Measurements from ENCODE around the gene MRPL49.
A peak's percentile ranks its signal among the peaks of the same experiment; 100 is the strongest.

The MRPL49 gene

DNA sequence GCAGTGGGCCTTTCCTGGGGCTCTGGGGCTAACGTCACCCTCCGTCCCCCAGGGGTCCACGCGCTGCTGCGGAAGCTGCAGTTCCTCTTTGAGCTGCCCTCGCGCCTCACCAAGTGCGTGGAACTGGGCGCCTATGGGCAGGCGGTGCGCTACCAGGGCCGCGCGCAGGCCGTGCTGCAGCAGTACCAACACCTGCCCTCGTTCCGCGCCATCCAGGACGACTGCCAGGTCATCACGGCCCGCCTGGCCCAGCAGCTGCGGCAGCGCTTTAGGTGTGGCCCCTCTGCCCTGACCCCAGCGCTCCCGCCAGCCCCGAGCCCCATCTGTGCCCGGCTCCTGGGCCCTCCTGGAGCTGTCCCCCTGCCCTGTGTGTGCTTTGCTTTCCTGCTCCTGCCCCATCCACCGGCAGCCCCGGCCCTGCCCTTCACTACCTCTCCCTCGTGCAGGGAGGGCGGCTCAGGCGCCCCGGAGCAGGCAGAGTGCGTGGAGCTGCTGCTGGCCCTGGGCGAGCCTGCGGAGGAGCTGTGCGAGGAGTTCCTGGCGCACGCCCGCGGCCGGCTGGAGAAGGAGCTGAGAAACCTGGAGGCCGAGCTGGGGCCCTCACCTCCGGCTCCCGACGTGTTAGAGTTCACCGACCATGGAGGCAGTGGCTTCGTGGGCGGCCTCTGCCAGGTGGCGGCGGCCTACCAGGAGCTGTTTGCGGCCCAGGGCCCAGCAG, 14.2 kb upstream of the MRPL49 start:
- Histone ChIP-seq H3K27ac (replicated peaks; ENCODE audit: low read length) (no peak overlapping the region), H3K4ac (ENCODE audit: low read length) (no peak overlapping the region), H3K14ac (ENCODE audit: low read length) (no peak overlapping the region), H3K4me3 (ENCODE audit: low read length in 2 of 2) (no peak overlapping the region), H3K9ac (ENCODE audit: low read depth, low read length, poor library complexity) (no peak overlapping the region), H3K4me2 (ENCODE audit: insufficient read depth, low read length, poor library complexity, severe bottlenecking) (no peak overlapping the region), H2BK12ac (ENCODE audit: low read length) (peak overlapping the region; percentile 36), H3K79me1 (ENCODE audit: low read depth, low read length) (peaks cover 6% of the 10 kb centered on the region), H4K8ac (ENCODE audit: low read depth, low read length) (peak overlapping the region; percentile 43), H4K91ac (ENCODE audit: low read depth, low read length, poor library complexity) (no peak overlapping the region), H3K9me3 (replicated peaks in 1 of 2; ENCODE audit: control insufficient read depth in 2 of 2, insufficient read depth in 1 of 2, low read depth in 1 of 2, low read length in 2 of 2) (no peaks in the 10 kb centered on the region), H2AK5ac (ENCODE audit: low read depth, low read length) (no peak overlapping the region), H2BK15ac (ENCODE audit: low read length) (no peak overlapping the region), H3K36me3 (replicated peaks in 1 of 2; ENCODE audit: control insufficient read depth in 2 of 2, insufficient read depth in 2 of 2, low read length in 2 of 2) (peaks cover 6 to 24% of the 10 kb centered on the region in 2 donors), H2BK120ac (ENCODE audit: low read depth, low read length) (no peak overlapping the region), H3K23ac (ENCODE audit: low read depth, low read length, poor library complexity) (peak overlapping the region; percentile 71), H3K4me1 (ENCODE audit: control insufficient read depth in 2 of 2, insufficient read depth in 1 of 2, low read depth in 1 of 2, low read length in 2 of 2) (peaks cover 6 to 13% of the 10 kb centered on the region in 2 donors), H3K27me3 (ENCODE audit: control insufficient read depth in 3 of 3, insufficient read depth in 3 of 3, low read depth in 1 of 3, low read length in 3 of 3) (no peaks in the 10 kb centered on the region), H2BK5ac (ENCODE audit: low read length) (no peak overlapping the region), H3K18ac (ENCODE audit: low read length) (no peak overlapping the region), H2AFZ (ENCODE audit: low read length) (no peak overlapping the region)
- no CpG with 5 or more reads among the region's 52 CpGs for WGBS, 2 donors (ENCODE audit: extremely low coverage in 2 of 2, insufficient read length in 2 of 2, insufficient replicate concordance in 1 of 2)
- DNase-seq (ENCODE audit: low spot score), result no peak

DNA sequence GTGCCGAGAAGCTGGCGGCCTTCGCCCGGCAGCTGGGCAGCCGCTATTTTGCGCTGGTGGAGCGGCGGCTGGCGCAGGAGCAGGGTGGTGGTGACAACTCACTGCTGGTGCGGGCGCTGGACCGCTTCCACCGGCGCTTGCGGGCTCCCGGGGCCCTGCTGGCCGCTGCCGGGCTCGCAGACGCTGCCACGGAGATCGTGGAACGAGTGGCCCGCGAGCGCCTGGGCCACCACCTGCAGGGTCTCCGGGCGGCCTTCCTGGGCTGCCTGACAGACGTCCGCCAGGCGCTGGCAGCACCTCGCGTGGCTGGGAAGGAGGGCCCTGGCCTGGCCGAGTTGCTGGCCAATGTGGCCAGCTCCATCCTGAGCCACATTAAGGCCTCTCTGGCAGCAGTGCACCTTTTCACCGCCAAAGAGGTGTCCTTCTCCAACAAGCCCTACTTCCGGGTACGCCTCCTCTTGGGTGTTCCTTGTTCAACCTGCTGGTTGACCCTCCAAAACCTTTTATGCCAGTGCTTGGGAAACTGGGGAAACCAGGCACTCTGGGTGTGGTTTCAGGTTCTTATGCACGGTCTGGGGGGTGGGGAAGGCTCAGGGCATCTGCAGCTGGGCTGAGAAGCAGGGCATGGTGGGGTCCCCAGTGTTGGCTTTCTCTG, 13.5 kb upstream of the MRPL49 start:
- Histone ChIP-seq H3K4me3 (ENCODE audit: low read length in 2 of 2) (no peak overlapping the region), H3K18ac (ENCODE audit: low read length) (no peak overlapping the region), H3K4ac (ENCODE audit: low read length) (no peak overlapping the region), H2BK5ac (ENCODE audit: low read length) (no peak overlapping the region), H2BK120ac (ENCODE audit: low read depth, low read length) (no peak overlapping the region), H3K27me3 (ENCODE audit: control insufficient read depth in 3 of 3, insufficient read depth in 3 of 3, low read depth in 1 of 3, low read length in 3 of 3) (no peaks in the 10 kb centered on the region), H3K4me1 (ENCODE audit: control insufficient read depth in 2 of 2, insufficient read depth in 1 of 2, low read depth in 1 of 2, low read length in 2 of 2) (peaks cover 7 to 18% of the 10 kb centered on the region in 2 donors), H3K23ac (ENCODE audit: low read depth, low read length, poor library complexity) (no peak overlapping the region), H3K36me3 (replicated peaks in 1 of 2; ENCODE audit: control insufficient read depth in 2 of 2, insufficient read depth in 2 of 2, low read length in 2 of 2) (peaks cover 6 to 29% of the 10 kb centered on the region in 2 donors), H2BK15ac (ENCODE audit: low read length) (no peak overlapping the region), H3K9me3 (replicated peaks in 1 of 2; ENCODE audit: control insufficient read depth in 2 of 2, insufficient read depth in 1 of 2, low read depth in 1 of 2, low read length in 2 of 2) (no peaks in the 10 kb centered on the region), H4K8ac (ENCODE audit: low read depth, low read length) (no peak overlapping the region), H3K9ac (ENCODE audit: low read depth, low read length, poor library complexity) (no peak overlapping the region), H3K4me2 (ENCODE audit: insufficient read depth, low read length, poor library complexity, severe bottlenecking) (no peak overlapping the region), H2AFZ (ENCODE audit: low read length) (no peak overlapping the region), H4K91ac (ENCODE audit: low read depth, low read length, poor library complexity) (no peak overlapping the region), H2BK12ac (ENCODE audit: low read length) (no peak overlapping the region), H3K27ac (replicated peaks; ENCODE audit: low read length) (no peak overlapping the region), H3K14ac (ENCODE audit: low read length) (no peak overlapping the region), H3K79me1 (ENCODE audit: low read depth, low read length) (peaks cover 9% of the 10 kb centered on the region), H2AK5ac (ENCODE audit: low read depth, low read length) (no peak overlapping the region)
- no CpG with 5 or more reads among the region's 38 CpGs for WGBS, 2 donors (ENCODE audit: extremely low coverage in 2 of 2, insufficient read length in 2 of 2, insufficient replicate concordance in 1 of 2)
- no peak for DNase-seq (ENCODE audit: low spot score)

DNA sequence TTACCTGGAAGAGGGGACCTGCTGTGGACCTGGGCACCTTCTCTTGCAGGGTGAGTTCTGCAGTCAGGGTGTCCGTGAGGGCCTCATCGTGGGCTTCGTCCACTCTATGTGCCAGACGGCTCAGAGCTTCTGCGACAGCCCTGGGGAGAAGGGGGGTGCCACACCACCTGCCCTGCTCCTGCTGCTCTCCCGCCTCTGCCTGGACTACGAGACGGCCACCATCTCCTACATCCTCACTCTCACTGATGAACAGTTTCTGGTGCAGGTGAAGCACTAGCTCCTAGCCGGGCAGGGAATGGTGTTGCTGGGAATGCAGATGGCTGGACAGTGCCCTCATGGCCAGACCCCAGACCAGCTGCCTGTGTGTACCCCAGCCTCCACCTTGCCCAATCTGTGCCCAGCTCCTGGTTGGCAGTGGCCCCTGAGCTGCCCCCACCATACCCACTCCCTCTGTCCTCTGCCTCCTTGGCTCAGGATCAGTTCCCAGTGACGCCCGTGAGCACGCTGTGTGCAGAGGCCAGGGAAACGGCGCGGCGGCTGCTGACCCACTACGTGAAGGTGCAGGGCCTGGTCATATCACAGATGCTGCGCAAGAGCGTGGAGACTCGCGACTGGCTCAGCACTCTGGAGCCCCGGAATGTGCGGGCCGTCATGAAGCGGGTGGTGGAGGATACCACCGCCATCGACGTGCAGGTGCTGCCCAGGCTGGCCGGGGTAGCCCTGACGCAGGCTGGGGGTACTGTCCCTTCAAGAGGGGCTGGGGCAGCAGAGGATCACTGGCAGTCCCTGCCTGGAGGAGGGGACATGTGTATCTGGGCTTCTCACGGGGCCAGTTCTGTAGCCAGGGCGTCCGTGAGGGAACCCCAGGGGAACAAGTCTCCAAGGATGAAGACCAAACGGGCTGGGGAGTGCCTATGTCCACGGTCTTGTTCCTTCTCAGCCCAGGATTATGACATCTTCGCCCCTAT, 12.6 kb upstream of the MRPL49 start:
- H3K79me1 ChIP-seq (ENCODE audit: low read depth, low read length), result peaks cover 9% of the 10 kb centered on the region
- no peak overlapping the region for H2BK12ac ChIP-seq (ENCODE audit: low read length)
- H3K23ac ChIP-seq (ENCODE audit: low read depth, low read length, poor library complexity), result no peak overlapping the region
- no peak for DNase-seq (ENCODE audit: low spot score)
- no peak overlapping the region for H2AFZ ChIP-seq (ENCODE audit: low read length)
- no peaks in the 10 kb centered on the region for H3K9me3 ChIP-seq (replicated peaks in 1 of 2; ENCODE audit: control insufficient read depth in 2 of 2, insufficient read depth in 1 of 2, low read depth in 1 of 2, low read length in 2 of 2)
- H3K36me3 ChIP-seq (replicated peaks in 1 of 2; ENCODE audit: control insufficient read depth in 2 of 2, insufficient read depth in 2 of 2, low read length in 2 of 2), result peaks cover 8 to 38% of the 10 kb centered on the region in 2 donors
- H3K9ac ChIP-seq (ENCODE audit: low read depth, low read length, poor library complexity), result no peak overlapping the region
- peaks cover 7 to 18% of the 10 kb centered on the region in 2 donors for H3K4me1 ChIP-seq (ENCODE audit: control insufficient read depth in 2 of 2, insufficient read depth in 1 of 2, low read depth in 1 of 2, low read length in 2 of 2)
- no peak overlapping the region for H3K14ac ChIP-seq (ENCODE audit: low read length)
- H2BK15ac ChIP-seq (ENCODE audit: low read length), result no peak overlapping the region
- H4K91ac ChIP-seq (ENCODE audit: low read depth, low read length, poor library complexity), result no peak overlapping the region
- H3K4ac ChIP-seq (ENCODE audit: low read length), result no peak overlapping the region
- H2BK120ac ChIP-seq (ENCODE audit: low read depth, low read length), result no peak overlapping the region
- no peak overlapping the region for H2BK5ac ChIP-seq (ENCODE audit: low read length)
- WGBS, 2 donors (ENCODE audit: extremely low coverage in 2 of 2, insufficient read length in 2 of 2, insufficient replicate concordance in 1 of 2), result no CpG with 5 or more reads among the region's 36 CpGs
- no peak overlapping the region for H3K27ac ChIP-seq (replicated peaks; ENCODE audit: low read length)
- no peaks in the 10 kb centered on the region for H3K27me3 ChIP-seq (ENCODE audit: control insufficient read depth in 3 of 3, insufficient read depth in 3 of 3, low read depth in 1 of 3, low read length in 3 of 3)
- no peak overlapping the region for H4K8ac ChIP-seq (ENCODE audit: low read depth, low read length)
- H3K18ac ChIP-seq (ENCODE audit: low read length), result no peak overlapping the region
- H3K4me3 ChIP-seq (ENCODE audit: low read length in 2 of 2), result no peak overlapping the region
- H2AK5ac ChIP-seq (ENCODE audit: low read depth, low read length), result no peak overlapping the region
- no peak overlapping the region for H3K4me2 ChIP-seq (ENCODE audit: insufficient read depth, low read length, poor library complexity, severe bottlenecking)
